ENCODE measurements around the gene MAGEB4.

- TF ChIP-seq CTCF (IDR thresholded peaks at IDR 0.05; ENCODE audit: low read depth, low read length, poor library complexity, severe bottlenecking) (no peak), EZH2phosphoT487 (IDR thresholded peaks at IDR 0.05; ENCODE audit: borderline replicate concordance, low read length) (no peak)
These were observed 11.4 kb upstream of the MAGEB4 start, which contains the start of gene MAGEB3 for GRCh38 chrX:30230395-30230794.

Measured in DOHH2 (cell line).